ENCODE data around the gene SPAG16. TPM values are rescaled to one million over a fixed set of nuclear protein-coding genes. Genes with fewer than 3 reads are reported as not detected.
"Not testable (repeated sequence)": the region's sequence is repeated elsewhere in the genome, so short reads cannot be mapped to it uniquely, and the experiment has no call there.

SPAG16 gene
- total and polyA plus RNA-seq, 2 donors from 2014 or later: 35.9 to 38.5 TPM

DNA sequence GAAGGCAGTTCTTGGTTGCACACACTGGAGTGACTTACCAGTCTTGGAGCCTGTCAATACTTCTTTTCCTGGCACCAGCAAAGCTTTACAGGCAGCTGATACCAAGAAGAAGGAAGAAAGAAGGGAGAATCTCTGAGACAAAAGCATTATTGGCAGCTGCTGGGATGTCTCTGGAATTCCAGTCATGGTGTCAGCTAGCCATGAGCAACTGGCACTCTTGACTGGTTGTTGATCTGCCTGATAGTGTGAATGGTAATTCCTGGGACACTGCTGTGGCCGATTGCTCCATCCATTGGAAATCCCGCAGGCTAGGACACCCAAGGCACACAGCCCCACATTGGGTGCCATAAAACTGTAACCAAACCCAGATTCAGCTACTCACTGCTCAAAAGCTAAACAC lies 17.8 kb upstream of the SPAG16 start:
- no peak overlapping the region for H3K27ac ChIP-seq (ENCODE audit: low read depth in 2 of 2, low read length in 2 of 2)
- no peak overlapping the region for H3K4me3 ChIP-seq (ENCODE audit: low read length in 3 of 3)
- intact Hi-C loops (cut with DNase I): no loop called here
- H3K27me3 ChIP-seq (ENCODE audit: control insufficient read depth, insufficient read depth, low read length): no peaks in the 10 kb centered on the region
- H3K9me3 ChIP-seq (ENCODE audit: control insufficient read depth in 2 of 3, insufficient read depth in 1 of 3, low read length in 3 of 3): no peaks in the 10 kb centered on the region
- no peaks in the 10 kb centered on the region for H3K36me3 ChIP-seq (ENCODE audit: control insufficient read depth in 2 of 3, insufficient read depth in 3 of 3, low read length in 3 of 3)
- FAIRE-seq (no peak), DNase-seq (no peak)
- no peaks in the 10 kb centered on the region for H3K4me1 ChIP-seq (ENCODE audit: control insufficient read depth in 2 of 3, insufficient read depth in 2 of 3, low read depth in 1 of 3, low read length in 3 of 3)
- TF ChIP-seq, protein P1, sequence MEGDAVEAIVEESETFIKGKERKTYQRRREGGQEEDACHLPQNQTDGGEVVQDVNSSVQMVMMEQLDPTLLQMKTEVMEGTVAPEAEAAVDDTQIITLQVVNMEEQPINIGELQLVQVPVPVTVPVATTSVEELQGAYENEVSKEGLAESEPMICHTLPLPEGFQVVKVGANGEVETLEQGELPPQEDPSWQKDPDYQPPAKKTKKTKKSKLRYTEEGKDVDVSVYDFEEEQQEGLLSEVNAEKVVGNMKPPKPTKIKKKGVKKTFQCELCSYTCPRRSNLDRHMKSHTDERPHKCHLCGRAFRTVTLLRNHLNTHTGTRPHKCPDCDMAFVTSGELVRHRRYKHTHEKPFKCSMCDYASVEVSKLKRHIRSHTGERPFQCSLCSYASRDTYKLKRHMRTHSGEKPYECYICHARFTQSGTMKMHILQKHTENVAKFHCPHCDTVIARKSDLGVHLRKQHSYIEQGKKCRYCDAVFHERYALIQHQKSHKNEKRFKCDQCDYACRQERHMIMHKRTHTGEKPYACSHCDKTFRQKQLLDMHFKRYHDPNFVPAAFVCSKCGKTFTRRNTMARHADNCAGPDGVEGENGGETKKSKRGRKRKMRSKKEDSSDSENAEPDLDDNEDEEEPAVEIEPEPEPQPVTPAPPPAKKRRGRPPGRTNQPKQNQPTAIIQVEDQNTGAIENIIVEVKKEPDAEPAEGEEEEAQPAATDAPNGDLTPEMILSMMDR (IDR thresholded peaks at IDR 0.05; ENCODE audit: borderline replicate concordance, extremely low read depth, insufficient read depth): no peak
- H3K9ac ChIP-seq (ENCODE audit: low read length in 3 of 3): no peak overlapping the region

DNA sequence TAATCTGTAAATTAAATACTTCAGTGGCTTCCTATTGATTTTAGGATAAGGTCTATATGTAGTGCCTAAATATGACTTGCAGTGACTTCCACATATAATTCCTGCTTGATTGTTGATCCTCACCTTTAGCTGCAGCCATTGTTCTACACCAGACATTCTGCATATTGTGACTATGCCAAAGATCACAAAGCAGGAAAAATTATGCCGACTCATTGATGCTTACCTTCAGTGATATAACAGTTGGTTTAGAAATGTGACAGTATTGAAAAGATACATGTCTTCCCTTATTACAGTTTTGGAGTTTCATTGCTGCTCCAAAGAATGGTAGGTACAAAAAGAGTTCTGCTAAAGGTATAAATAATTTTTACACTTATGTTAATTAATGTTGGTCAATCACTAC lies 12.3 kb upstream of the SPAG16 start:
- TF ChIP-seq, protein P1 (IDR thresholded peaks at IDR 0.05; ENCODE audit: borderline replicate concordance, extremely low read depth, insufficient read depth): no peak
- Histone ChIP-seq H3K4me3 (ENCODE audit: low read length in 3 of 3) (no peak overlapping the region), H3K9ac (ENCODE audit: low read length in 3 of 3) (no peak overlapping the region), H3K27ac (ENCODE audit: low read depth in 2 of 2, low read length in 2 of 2) (no peak overlapping the region), H3K27me3 (ENCODE audit: control insufficient read depth, insufficient read depth, low read length) (no peaks in the 10 kb centered on the region), H3K36me3 (ENCODE audit: control insufficient read depth in 2 of 3, insufficient read depth in 3 of 3, low read length in 3 of 3) (no peaks in the 10 kb centered on the region), H3K9me3 (ENCODE audit: control insufficient read depth in 2 of 3, insufficient read depth in 1 of 3, low read length in 3 of 3) (no peaks in the 10 kb centered on the region), H3K4me1 (ENCODE audit: control insufficient read depth in 2 of 3, insufficient read depth in 2 of 3, low read depth in 1 of 3, low read length in 3 of 3) (no peaks in the 10 kb centered on the region)
- no peak for FAIRE-seq
- intact Hi-C loops (cut with DNase I): no loop called here
- no peak for DNase-seq

DNA sequence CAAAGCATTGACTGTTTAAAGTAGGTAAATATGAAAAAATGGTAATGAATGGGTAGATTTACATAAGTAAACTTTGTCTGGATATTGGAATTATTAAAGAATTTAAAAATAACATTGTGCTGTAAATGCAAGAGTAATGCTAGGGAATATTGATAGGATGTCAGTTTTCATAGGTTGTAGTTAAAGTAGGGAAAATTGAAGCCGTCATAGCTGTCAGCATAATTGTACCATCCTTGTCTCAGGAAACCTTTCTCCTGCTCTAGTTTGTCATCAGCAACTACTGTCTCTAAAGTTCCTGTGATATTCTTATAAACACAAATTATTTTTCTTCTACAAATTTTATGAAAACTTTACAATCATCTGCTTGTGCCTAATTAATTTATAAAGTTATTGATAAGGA lies 10.1 kb upstream of the SPAG16 start:
- no peak for DNase-seq
- TF ChIP-seq, protein P1 (IDR thresholded peaks at IDR 0.05; ENCODE audit: borderline replicate concordance, extremely low read depth, insufficient read depth): no peak

DNA sequence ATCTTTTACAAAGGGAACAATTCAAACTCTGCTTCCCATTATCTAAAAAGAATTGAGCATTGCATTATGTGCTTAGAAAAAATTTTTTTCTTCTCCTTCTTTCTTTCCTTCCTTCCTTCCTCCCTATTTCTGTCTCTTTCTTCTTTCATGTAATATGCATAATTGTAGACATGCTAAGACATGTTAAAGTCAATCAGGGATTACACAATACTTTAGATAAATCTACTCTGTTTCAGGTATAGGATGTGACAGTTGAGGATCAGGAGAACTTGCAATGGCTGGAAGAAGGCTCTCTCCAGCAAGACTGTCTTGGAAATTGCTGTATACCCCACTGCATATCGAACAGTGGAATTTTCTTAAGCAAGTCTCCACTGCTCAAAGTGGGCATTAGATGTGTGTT lies 9.0 kb upstream of the SPAG16 start:
- TF ChIP-seq, protein P1 (IDR thresholded peaks at IDR 0.05; ENCODE audit: borderline replicate concordance, extremely low read depth, insufficient read depth): no peak
- Histone ChIP-seq H3K4me3 (ENCODE audit: low read length in 3 of 3) (no peak overlapping the region), H3K36me3 (ENCODE audit: control insufficient read depth in 2 of 3, insufficient read depth in 3 of 3, low read length in 3 of 3) (no peaks in the 10 kb centered on the region), H3K4me1 (ENCODE audit: control insufficient read depth in 2 of 3, insufficient read depth in 2 of 3, low read depth in 1 of 3, low read length in 3 of 3) (no peaks in the 10 kb centered on the region), H3K9me3 (ENCODE audit: control insufficient read depth in 2 of 3, insufficient read depth in 1 of 3, low read length in 3 of 3) (no peaks in the 10 kb centered on the region), H3K27me3 (ENCODE audit: control insufficient read depth, insufficient read depth, low read length) (no peaks in the 10 kb centered on the region), H3K9ac (ENCODE audit: low read length in 3 of 3) (no peak overlapping the region), H3K27ac (ENCODE audit: low read depth in 2 of 2, low read length in 2 of 2) (no peak overlapping the region)
- intact Hi-C loops (cut with DNase I): no loop called here
- no peak for FAIRE-seq
- no peak for DNase-seq

More for the DNA sequence above, 10.1 kb upstream of the SPAG16 start:
- H3K9me3 ChIP-seq (ENCODE audit: control insufficient read depth in 2 of 3, insufficient read depth in 1 of 3, low read length in 3 of 3): no peaks in the 10 kb centered on the region
- no peaks in the 10 kb centered on the region for H3K36me3 ChIP-seq (ENCODE audit: control insufficient read depth in 2 of 3, insufficient read depth in 3 of 3, low read length in 3 of 3)
- intact Hi-C loops (cut with DNase I): no loop called here
- no peaks in the 10 kb centered on the region for H3K4me1 ChIP-seq (ENCODE audit: control insufficient read depth in 2 of 3, insufficient read depth in 2 of 3, low read depth in 1 of 3, low read length in 3 of 3)
- no peaks in the 10 kb centered on the region for H3K27me3 ChIP-seq (ENCODE audit: control insufficient read depth, insufficient read depth, low read length)
- FAIRE-seq: no peak
- H3K27ac ChIP-seq (ENCODE audit: low read depth in 2 of 2, low read length in 2 of 2): no peak overlapping the region
- no peak overlapping the region for H3K4me3 ChIP-seq (ENCODE audit: low read length in 3 of 3)
- H3K9ac ChIP-seq (ENCODE audit: low read length in 3 of 3): no peak overlapping the region

DNA sequence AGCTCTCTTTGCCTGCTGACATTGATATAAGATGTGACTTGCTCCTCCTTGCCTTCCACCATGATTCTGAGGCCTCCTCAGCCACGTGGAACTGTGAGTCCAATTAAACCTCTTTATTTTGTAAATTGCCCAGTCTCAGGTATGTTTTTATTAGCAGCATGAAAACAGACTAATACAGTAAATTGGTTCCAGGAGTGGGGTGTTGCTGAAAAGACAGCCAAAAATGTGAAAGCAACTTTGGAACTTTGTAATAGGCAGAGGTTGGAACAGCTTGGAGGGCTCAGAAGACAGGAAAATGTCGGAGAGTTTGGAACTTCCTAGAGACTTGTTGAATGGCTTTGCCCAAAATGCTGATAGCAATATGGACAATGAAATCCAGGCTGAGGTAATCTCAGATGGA lies 7.1 kb upstream of the SPAG16 start:
- intact Hi-C loops (cut with DNase I); H3K27ac ChIP-seq (ENCODE audit: low read depth in 2 of 2, low read length in 2 of 2); H3K4me1 ChIP-seq (ENCODE audit: control insufficient read depth in 2 of 3, insufficient read depth in 2 of 3, low read depth in 1 of 3, low read length in 3 of 3); H3K36me3 ChIP-seq (ENCODE audit: control insufficient read depth in 2 of 3, insufficient read depth in 3 of 3, low read length in 3 of 3); FAIRE-seq; H3K9me3 ChIP-seq (ENCODE audit: control insufficient read depth in 2 of 3, insufficient read depth in 1 of 3, low read length in 3 of 3); H3K4me3 ChIP-seq (ENCODE audit: low read length in 3 of 3); DNase-seq; H3K9ac ChIP-seq (ENCODE audit: low read length in 3 of 3); H3K27me3 ChIP-seq (ENCODE audit: control insufficient read depth, insufficient read depth, low read length): not testable (repeated sequence)

Data from kidney (tissue), 14 donors.